SK-N-SH treated with all-trans-retinoic acid at 6 μM for 48 hours (cell line): Measurements from ENCODE around the gene EEFSEC.

Source experiments
- ARNTL ChIP-seq: fragments of 450-650 bp; formaldehyde crosslinking; IDR thresholded peaks from 2 replicates; pipeline ENCODE4 v1.5.0; 2020; ENCODE audit warnings: low read depth, mild to moderate bottlenecking, moderate library complexity, borderline replicate concordance
- CREB5 ChIP-seq: fragments of 250-450 bp; sonication (Bioruptor Pico); IDR thresholded peaks from 2 replicates; pipeline ENCODE4 v1.5.1; 2020; ENCODE audit warnings: low read depth, mild to moderate bottlenecking, moderate library complexity
- CSDC2 ChIP-seq: fragments of 250-450 bp; sonication (Bioruptor Pico); IDR thresholded peaks from 2 replicates; pipeline ENCODE4 v1.5.0; 2020; ENCODE audit warnings: mild to moderate bottlenecking, moderate library complexity
- CSRNP3 ChIP-seq: fragments of 250-450 bp; sonication (Bioruptor Pico); IDR thresholded peaks from 2 replicates; pipeline ENCODE4 v1.5.1; 2021; ENCODE audit warnings: mild to moderate bottlenecking, moderate library complexity
- GLIS3 ChIP-seq: fragments of 250-450 bp; sonication (Bioruptor Pico); IDR thresholded peaks from 2 replicates; pipeline ENCODE4 v1.5.0; 2020; ENCODE audit warnings: mild to moderate bottlenecking, moderate library complexity
- ISL1 ChIP-seq: fragments of 250-450 bp; sonication (Bioruptor Pico); IDR thresholded peaks from 2 replicates; pipeline ENCODE4 v2.1.2; 2022; ENCODE audit warnings: mild to moderate bottlenecking, moderate library complexity
- PATZ1 ChIP-seq: fragments of 250-450 bp; sonication (Bioruptor Pico); IDR thresholded peaks from 2 replicates; pipeline ENCODE4 v1.8.0; 2020; ENCODE audit warnings: mild to moderate bottlenecking, moderate library complexity, borderline replicate concordance
- PPARA ChIP-seq: fragments of 250-450 bp; sonication (Bioruptor Pico); IDR thresholded peaks from 2 replicates; pipeline ENCODE4 v1.5.0; 2020; ENCODE audit warnings: mild to moderate bottlenecking, borderline replicate concordance
- RARB ChIP-seq: fragments of 250-450 bp; sonication (Bioruptor Pico); IDR thresholded peaks from 2 replicates; pipeline ENCODE4 v1.8.0; 2021; ENCODE audit warnings: mild to moderate bottlenecking, moderate library complexity
- TOX ChIP-seq: fragments of 250-450 bp; sonication (Bioruptor Pico); IDR thresholded peaks from 2 replicates; pipeline ENCODE4 v1.8.0; 2021; ENCODE audit warnings: mild to moderate bottlenecking, moderate library complexity, borderline replicate concordance
- TSHZ2 ChIP-seq: fragments of 250-450 bp; sonication (Bioruptor Pico); IDR thresholded peaks from 2 replicates; pipeline ENCODE4 v1.5.0; 2020; ENCODE audit warnings: mild to moderate bottlenecking, moderate library complexity
- ZFP3 ChIP-seq: fragments of 250-450 bp; sonication (Bioruptor Pico); IDR thresholded peaks from 2 replicates; pipeline ENCODE4 v1.5.0; 2020; ENCODE audit warnings: mild to moderate bottlenecking, moderate library complexity
- ZFP30 ChIP-seq: fragments of 450-650 bp; formaldehyde crosslinking; IDR thresholded peaks from 2 replicates; pipeline ENCODE4 v1.5.0; 2022; ENCODE audit warnings: mild to moderate bottlenecking, moderate library complexity
- ZNF70 ChIP-seq: fragments of 450-650 bp; formaldehyde crosslinking; IDR thresholded peaks from 2 replicates; pipeline ENCODE4 v1.5.0; 2020; ENCODE audit warnings: mild to moderate bottlenecking, moderate library complexity

- TF ChIP-seq ZFP3 (CRISPR knock-in tag) (no peak), ZFP30 (CRISPR knock-in tag) (no peak), PATZ1 (CRISPR knock-in tag) (no peak), CSRNP3 (no peak), PPARA (CRISPR knock-in tag) (no peak), CSDC2 (CRISPR knock-in tag) (no peak), RARB (CRISPR knock-in tag) (no peak), ARNTL (CRISPR knock-in tag) (no peak), ZNF70 (CRISPR knock-in tag) (no peak), TSHZ2 (CRISPR knock-in tag) (no peak), GLIS3 (CRISPR knock-in tag) (no peak), TOX (CRISPR knock-in tag) (no peak), CREB5 (CRISPR knock-in tag) (no peak), ISL1 (CRISPR knock-in tag) (no peak)
Measured at GRCh38 chr3:128310286-128311058, 157.2 kb downstream of the EEFSEC start.
